Activated CD8-positive, alpha-beta T cell treated with anti-CD3 and anti-CD28 coated beads for 36 hours (primary cell): ENCODE data around the gene ZNF512B. TPM values are rescaled to one million over a fixed set of nuclear protein-coding genes. Genes with fewer than 3 reads are reported as not detected.
A peak's percentile ranks its signal among the peaks of the same experiment; 100 is the strongest.

Experiments
- ATAC-seq: fragments of 200-7000 bp; cut with Tn5 transposase; one replicate; pipeline ENCODE4 v1.10.0; 2021; ENCODE audit warnings: mild to moderate bottlenecking, moderate library complexity
- CTCF ChIA-PET: fragments of 350-600 bp; sonication (Branson Sonifier 250); formaldehyde crosslinking; loops from one replicate; lab custom pipeline; 2021; ENCODE audit warnings: antibody characterized with exemption; lab: Charles Lee
- POLR2A ChIA-PET: fragments of 350-600 bp; sonication (Branson Sonifier 250); formaldehyde crosslinking; loops from one replicate; lab custom pipeline; 2021; ENCODE audit warnings: antibody characterized with exemption; lab: Charles Lee
- DNase-seq: peaks from one replicate; pipeline ENCODE4 v3.0.0-alpha.2; 2020
- H3K27ac Mint-ChIP-seq: one replicate; pipeline ENCODE4 v1.8.0; 2021; ENCODE audit warnings: mild to moderate bottlenecking, mixed read lengths
- H3K27me3 Mint-ChIP-seq: one replicate; pipeline ENCODE4 v1.8.0; 2021; ENCODE audit warnings: mixed read lengths
- H3K36me3 Mint-ChIP-seq: one replicate; pipeline ENCODE4 v1.8.0; 2021; ENCODE audit warnings: low read depth, mixed read lengths
- H3K4me1 Mint-ChIP-seq: one replicate; pipeline ENCODE4 v1.8.0; 2021; ENCODE audit warnings: low read depth, mixed read lengths
- H3K4me3 Mint-ChIP-seq: one replicate; pipeline ENCODE4 v1.8.0; 2021; ENCODE audit warnings: mild to moderate bottlenecking, moderate library complexity, mixed read lengths
- H3K9me3 Mint-ChIP-seq: one replicate; pipeline ENCODE4 v1.8.0; 2021; ENCODE audit warnings: mixed read lengths
- CTCF ChIP-seq: fragments of 200-600 bp; IDR thresholded peaks from one replicate; pipeline ENCODE4 v1.8.0; 2022; ENCODE audit warnings: antibody characterized with exemption, mild to moderate bottlenecking
- intact Hi-C: fragments of 100-400 bp; cut with micrococcal nuclease; formaldehyde crosslinking; loops from one replicate; pipeline ENCODE4 v1.10.0; 2022
- total RNA-seq, 2 experiments: library from RNA; stranded (reverse); gene quantifications; one replicate each; pipeline ENCODE4 v1.2.3, GENCODE V29; 2021

The ZNF512B gene
- total RNA-seq, 2 experiments from 2014 or later: 7.5 to 8.6 TPM

GRCh38 chr20:63942250-63942951, 27.3 kb downstream of the ZNF512B start:
- no peak for ATAC-seq
- no peak overlapping the region for H3K4me3 Mint-ChIP-seq
- H3K4me1 Mint-ChIP-seq: peaks cover 17% of the 10 kb centered on the region

GRCh38 chr20:63941282-63942081, 28.2 kb downstream of the ZNF512B start:
- ChIA-PET CTCF (no interaction called here), POLR2A (interaction anchor here (1.5 to 1.7 kb wide), 2 partner anchors 8 to 18 kb away, joined by 4 read pairs; no protein-coding TSS in a partner anchor)
- H3K4me1 Mint-ChIP-seq: peaks cover 12% of the 10 kb centered on the region
- H3K27me3 Mint-ChIP-seq: no peaks in the 10 kb centered on the region
- H3K4me3 Mint-ChIP-seq: peak overlapping the region; percentile 12
- H3K36me3 Mint-ChIP-seq: peaks cover 9% of the 10 kb centered on the region
- ATAC-seq (peak; percentile 94), DNase-seq (peak; percentile 94)
- peak overlapping the region; percentile 74 for H3K27ac Mint-ChIP-seq
- TF ChIP-seq CTCF: no peak
- intact Hi-C loops: no loop called here
- no peaks in the 10 kb centered on the region for H3K9me3 Mint-ChIP-seq

More at GRCh38 chr20:63942250-63942951, 27.3 kb downstream of the ZNF512B start:
- intact Hi-C loops: no loop called here
- DNase-seq: peak; percentile 66
- Mint-ChIP-seq H3K36me3 (peaks cover 9% of the 10 kb centered on the region), H3K27me3 (no peaks in the 10 kb centered on the region), H3K27ac (peak overlapping the region; percentile 73), H3K9me3 (no peaks in the 10 kb centered on the region)
- POLR2A ChIA-PET: interaction anchor here (0.8 to 1.7 kb wide), 2 partner anchors 9 to 38 kb away, joined by 4 read pairs; no protein-coding TSS in a partner anchor
- no peak for TF ChIP-seq CTCF
- CTCF ChIA-PET: no interaction called here

- CTCF ChIA-PET: interaction anchor here (1.3 kb wide), 1 partner anchor 33 kb away, joined by 3 read pairs; no protein-coding TSS in a partner anchor
- POLR2A ChIA-PET: interaction anchor here (1.5 kb wide), 1 partner anchor 18 kb away, joined by 4 read pairs; no protein-coding TSS in a partner anchor
- DNase-seq (no peak), ATAC-seq (no peak)
- TF ChIP-seq CTCF: no peak
- intact Hi-C loops: no loop called here
- Mint-ChIP-seq H3K4me3 (no peak overlapping the region), H3K36me3 (peaks cover 13% of the 10 kb centered on the region), H3K4me1 (peaks cover 12% of the 10 kb centered on the region), H3K27ac (peak overlapping the region; percentile 57), H3K27me3 (no peaks in the 10 kb centered on the region), H3K9me3 (no peaks in the 10 kb centered on the region)
Measured at GRCh38 chr20:63940472-63941266, 29.1 kb downstream of the ZNF512B start.

- no peak overlapping the region for H3K27ac Mint-ChIP-seq
- H3K36me3 Mint-ChIP-seq: peaks cover 12% of the 10 kb centered on the region
- intact Hi-C loops: no loop called here
- ChIA-PET POLR2A (interaction anchor here (1.5 kb wide), 1 partner anchor 17 kb away, joined by 4 read pairs; no protein-coding TSS in a partner anchor), CTCF (interaction anchor here (1.0 to 1.3 kb wide), 2 partner anchors 33 to 34 kb away, joined by 3 read pairs; no protein-coding TSS in a partner anchor)
- H3K27me3 Mint-ChIP-seq: no peaks in the 10 kb centered on the region
- H3K9me3 Mint-ChIP-seq: no peaks in the 10 kb centered on the region
- TF ChIP-seq CTCF: no peak
- peaks cover 12% of the 10 kb centered on the region for H3K4me1 Mint-ChIP-seq
- ATAC-seq (no peak), DNase-seq (no peak)
- no peak overlapping the region for H3K4me3 Mint-ChIP-seq
Measured at GRCh38 chr20:63940071-63940471, 29.7 kb downstream of the ZNF512B start.
